ENCODE measurements around the gene NEK6. TPM values are rescaled to one million over a fixed set of nuclear protein-coding genes. Genes with fewer than 3 reads are reported as not detected.

Gene NEK6
- total RNA-seq, 2 experiments from 2014 or later = 5.6 to 16.4 TPM

DNA sequence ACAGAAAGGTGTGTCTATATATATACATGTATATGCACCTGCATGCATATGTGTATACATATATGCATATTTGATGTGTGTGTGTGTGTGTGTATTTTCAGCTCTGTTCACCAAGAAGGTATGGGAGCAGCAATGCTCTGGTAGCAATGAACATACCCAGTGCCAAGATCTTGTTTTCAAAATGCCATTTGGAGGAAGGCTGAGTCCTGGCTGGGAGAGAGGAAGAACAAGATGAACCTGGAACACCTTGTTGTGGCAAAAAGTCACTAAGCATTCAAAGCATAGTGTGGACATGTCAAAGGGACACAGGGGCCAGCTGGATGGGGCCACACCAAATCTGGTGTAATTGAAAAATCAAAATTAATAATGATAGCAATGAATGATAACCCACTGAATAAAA lies 31.8 kb upstream of the NEK6 start:
- Histone ChIP-seq H4K20me1 (ENCODE audit: insufficient read depth, low read length) (no peaks in the 10 kb centered on the region), H3K4me1 (ENCODE audit: insufficient read depth, low read length, poor library complexity, severe bottlenecking) (peaks cover 13% of the 10 kb centered on the region), H2AFZ (ENCODE audit: low read length) (no peak overlapping the region), H3K4me2 (ENCODE audit: low read length) (no peak overlapping the region), H3K4me3 (ENCODE audit: low read depth, low read length, poor library complexity, severe bottlenecking) (no peak overlapping the region), H3K27ac (ENCODE audit: low read depth, low read length, poor library complexity, severe bottlenecking) (no peak overlapping the region), H3K36me3 (ENCODE audit: insufficient read depth, low read length) (no peaks in the 10 kb centered on the region), H3K79me2 (ENCODE audit: insufficient read depth, low read depth, low read length) (no peaks in the 10 kb centered on the region), H3K9me2 (ENCODE audit: insufficient read depth, low read length) (no peaks in the 10 kb centered on the region), H3K9me3 (ENCODE audit: low read length) (no peaks in the 10 kb centered on the region)
- CTCF ChIA-PET (ENCODE audit: unreplicated experiment) = no interaction called here
- no peak for TF ChIP-seq EZH2phosphoT487 (IDR thresholded peaks at IDR 0.05; ENCODE audit: borderline replicate concordance, low read depth, low read length)
- TF ChIP-seq, protein P1, sequence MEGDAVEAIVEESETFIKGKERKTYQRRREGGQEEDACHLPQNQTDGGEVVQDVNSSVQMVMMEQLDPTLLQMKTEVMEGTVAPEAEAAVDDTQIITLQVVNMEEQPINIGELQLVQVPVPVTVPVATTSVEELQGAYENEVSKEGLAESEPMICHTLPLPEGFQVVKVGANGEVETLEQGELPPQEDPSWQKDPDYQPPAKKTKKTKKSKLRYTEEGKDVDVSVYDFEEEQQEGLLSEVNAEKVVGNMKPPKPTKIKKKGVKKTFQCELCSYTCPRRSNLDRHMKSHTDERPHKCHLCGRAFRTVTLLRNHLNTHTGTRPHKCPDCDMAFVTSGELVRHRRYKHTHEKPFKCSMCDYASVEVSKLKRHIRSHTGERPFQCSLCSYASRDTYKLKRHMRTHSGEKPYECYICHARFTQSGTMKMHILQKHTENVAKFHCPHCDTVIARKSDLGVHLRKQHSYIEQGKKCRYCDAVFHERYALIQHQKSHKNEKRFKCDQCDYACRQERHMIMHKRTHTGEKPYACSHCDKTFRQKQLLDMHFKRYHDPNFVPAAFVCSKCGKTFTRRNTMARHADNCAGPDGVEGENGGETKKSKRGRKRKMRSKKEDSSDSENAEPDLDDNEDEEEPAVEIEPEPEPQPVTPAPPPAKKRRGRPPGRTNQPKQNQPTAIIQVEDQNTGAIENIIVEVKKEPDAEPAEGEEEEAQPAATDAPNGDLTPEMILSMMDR (conservative IDR thresholded peaks at IDR 0.05; ENCODE audit: low read length) = no peak
- no TSS peak for BruUV-seq (replicated peaks)
- DNase-seq (ENCODE audit: low spot score) = no peak
- POLR2A ChIA-PET = no interaction called here
- intact Hi-C loops (cut with micrococcal nuclease; ENCODE audit: unreplicated experiment) = no loop called here

- CTCF ChIA-PET (ENCODE audit: unreplicated experiment) = no interaction called here
Observed at GRCh38 chr9:124228516-124228915, 29.2 kb upstream of the NEK6 start.

DNA sequence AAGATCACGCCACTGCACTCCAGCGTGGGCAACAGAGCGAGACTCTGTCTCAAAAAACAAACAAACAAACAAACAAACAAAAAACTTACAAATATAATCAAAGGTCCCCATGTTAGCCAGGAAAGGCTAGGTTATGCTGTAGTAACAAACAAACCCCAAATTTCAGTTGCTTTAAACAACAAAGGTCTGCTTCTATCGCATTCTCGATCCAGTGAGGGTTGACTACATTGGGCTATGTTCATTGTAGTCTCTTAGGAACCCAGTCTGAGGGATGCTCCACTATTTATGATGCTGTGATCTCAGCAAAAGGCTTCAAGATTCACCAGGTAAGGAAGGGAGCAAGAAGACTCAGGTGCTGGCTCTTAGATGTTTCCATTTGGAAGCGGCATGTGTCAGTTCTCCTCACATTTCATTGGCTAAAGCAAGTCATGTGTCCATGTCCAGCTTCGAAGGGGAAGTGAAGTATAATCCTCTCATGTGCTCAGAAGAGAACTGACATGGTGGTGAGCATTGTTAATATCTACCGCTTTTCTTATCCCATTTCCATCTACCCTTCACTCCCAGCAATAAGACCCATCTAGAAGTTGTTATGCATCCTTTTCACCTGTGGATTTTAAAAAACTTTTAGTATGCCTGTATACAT lies 26.5 kb upstream of the NEK6 start:
- Histone ChIP-seq H3K4me1 (ENCODE audit: insufficient read depth, low read length, poor library complexity, severe bottlenecking) (no peaks in the 10 kb centered on the region), H2AFZ (ENCODE audit: low read length) (peak overlapping the region; percentile 38), H3K9me2 (ENCODE audit: insufficient read depth, low read length) (no peaks in the 10 kb centered on the region), H4K20me1 (ENCODE audit: insufficient read depth, low read length) (no peaks in the 10 kb centered on the region), H3K79me2 (ENCODE audit: insufficient read depth, low read depth, low read length) (no peaks in the 10 kb centered on the region), H3K27ac (ENCODE audit: low read depth, low read length, poor library complexity, severe bottlenecking) (no peak overlapping the region), H3K9me3 (ENCODE audit: low read length) (no peaks in the 10 kb centered on the region), H3K36me3 (ENCODE audit: insufficient read depth, low read length) (no peaks in the 10 kb centered on the region), H3K4me2 (ENCODE audit: low read length) (no peak overlapping the region), H3K4me3 (ENCODE audit: low read depth, low read length, poor library complexity, severe bottlenecking) (no peak overlapping the region)
- no peak for TF ChIP-seq EZH2phosphoT487 (IDR thresholded peaks at IDR 0.05; ENCODE audit: borderline replicate concordance, low read depth, low read length)
- TF ChIP-seq, protein P1 (conservative IDR thresholded peaks at IDR 0.05; ENCODE audit: low read length) = no peak
- DNase-seq (ENCODE audit: low spot score) = no peak
- no TSS peak for BruUV-seq (replicated peaks)
- ChIA-PET CTCF (ENCODE audit: unreplicated experiment) (no interaction called here), POLR2A (no interaction called here)
- intact Hi-C loops (cut with micrococcal nuclease; ENCODE audit: unreplicated experiment) = no loop called here

More at GRCh38 chr9:124228516-124228915, 29.2 kb upstream of the NEK6 start:
- no peak overlapping the region for H3K27ac ChIP-seq (ENCODE audit: low read depth, low read length, poor library complexity, severe bottlenecking)
- no peaks in the 10 kb centered on the region for H4K20me1 ChIP-seq (ENCODE audit: insufficient read depth, low read length)
- H3K36me3 ChIP-seq (ENCODE audit: insufficient read depth, low read length) = no peaks in the 10 kb centered on the region
- no peaks in the 10 kb centered on the region for H3K9me3 ChIP-seq (ENCODE audit: low read length)
- no peak overlapping the region for H3K4me3 ChIP-seq (ENCODE audit: low read depth, low read length, poor library complexity, severe bottlenecking)
- H3K79me2 ChIP-seq (ENCODE audit: insufficient read depth, low read depth, low read length) = no peaks in the 10 kb centered on the region
- no peak overlapping the region for H3K4me2 ChIP-seq (ENCODE audit: low read length)
- intact Hi-C loops (cut with micrococcal nuclease; ENCODE audit: unreplicated experiment) = no loop called here
- no peak overlapping the region for H2AFZ ChIP-seq (ENCODE audit: low read length)
- no TSS peak for BruUV-seq (replicated peaks)
- DNase-seq (ENCODE audit: low spot score) = no peak
- TF ChIP-seq EZH2phosphoT487 (IDR thresholded peaks at IDR 0.05; ENCODE audit: borderline replicate concordance, low read depth, low read length) = no peak
- TF ChIP-seq, protein P1 (conservative IDR thresholded peaks at IDR 0.05; ENCODE audit: low read length) = no peak
- POLR2A ChIA-PET = no interaction called here
- no peaks in the 10 kb centered on the region for H3K9me2 ChIP-seq (ENCODE audit: insufficient read depth, low read length)
- H3K4me1 ChIP-seq (ENCODE audit: insufficient read depth, low read length, poor library complexity, severe bottlenecking) = peaks cover 4% of the 10 kb centered on the region
